Measurements from ENCODE around the gene TM4SF20.

GRCh38 chr2:227376656-227377396, 2.3 kb downstream of the TM4SF20 start:
- TF ChIP-seq EZH2 (IDR thresholded peaks at IDR 0.05; ENCODE audit: borderline replicate concordance, low read length) (no peak), CTCF (conservative IDR thresholded peaks at IDR 0.05 in 1 of 2, IDR thresholded peaks at IDR 0.05 in 1 of 2; ENCODE audit: extremely low read depth in 1 of 2, insufficient read depth in 1 of 2, low read depth in 1 of 2, low read length in 2 of 2) (no peak)
